HCEC 1CT (cell line): ENCODE results near the gene FBXO15.

Source experiments
- DNase-seq: peaks from one replicate; pipeline ENCODE4 v3.0.0-alpha.2; 2017

FBXO15 gene, protein sequence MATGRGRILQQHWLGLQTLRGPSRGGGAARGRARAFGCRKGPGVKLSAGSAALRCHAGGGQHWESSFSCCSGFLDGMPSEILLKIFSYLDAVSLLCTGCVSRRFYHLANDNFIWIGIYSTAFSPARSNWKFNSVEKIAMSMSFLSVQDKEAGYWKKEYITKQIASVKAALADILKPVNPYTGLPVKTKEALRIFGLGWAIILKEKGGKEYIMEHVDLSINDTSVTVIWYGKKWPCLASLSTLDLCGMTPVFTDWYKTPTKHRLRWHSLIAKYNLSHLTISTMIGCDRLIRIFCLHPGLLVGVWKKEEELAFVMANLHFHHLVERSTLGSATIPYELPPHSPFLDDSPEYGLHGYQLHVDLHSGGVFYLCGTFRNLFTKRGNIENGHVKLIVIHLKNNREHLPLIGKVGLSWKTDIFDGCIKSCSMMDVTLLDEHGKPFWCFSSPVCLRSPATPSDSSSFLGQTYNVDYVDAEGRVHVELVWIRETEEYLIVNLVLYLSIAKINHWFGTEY

DNA sequence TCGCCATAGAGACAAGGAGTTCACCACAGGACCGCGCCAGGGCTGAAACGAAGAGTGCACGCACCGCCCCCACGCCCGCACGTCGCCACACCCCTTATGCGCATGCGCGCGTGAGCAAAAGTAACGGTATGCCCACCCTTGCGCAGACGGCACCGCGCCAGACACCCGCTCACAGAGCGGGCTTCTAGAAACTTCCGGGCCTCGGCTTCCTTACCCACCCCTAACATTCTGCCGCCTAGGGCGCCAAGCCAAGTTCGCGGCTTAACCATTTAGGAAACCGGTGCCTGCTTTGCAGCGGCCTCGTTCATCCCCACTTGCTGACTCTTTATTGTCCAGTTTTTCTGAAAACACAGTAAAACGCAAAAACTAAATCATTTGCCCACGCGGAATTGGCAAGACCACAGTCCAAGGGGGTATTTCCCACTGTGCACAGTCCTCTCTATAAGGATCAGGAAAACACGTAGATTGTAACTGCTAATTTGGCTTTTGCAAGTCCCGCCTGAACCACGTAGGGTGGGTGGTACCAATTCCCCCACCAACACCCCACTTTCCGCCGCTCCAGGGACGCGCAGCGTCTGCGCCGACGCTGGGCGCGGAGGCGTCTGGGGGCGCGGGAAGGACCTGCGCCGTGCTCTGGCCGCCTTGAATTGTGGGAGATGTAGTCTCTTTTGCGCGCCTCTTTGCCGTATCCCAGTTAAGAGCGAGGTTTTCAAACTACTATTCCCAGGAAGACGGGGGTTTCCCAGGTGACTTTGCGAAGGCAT, at the start of gene FBXO15, which contains the start of gene TIMM21:
TSS of gene FBXO15 (minus strand) at position 56 of the 764 bp plus-strand sequence. CDS start at position 7, 49 bp downstream.
TSS of gene TIMM21 (plus strand) at position 745 of the 764 bp plus-strand sequence. CDS start 286 bp downstream, outside the sequence.
- peak; percentile 98 for DNase-seq

GRCh38 chr18:74196220-74197119, 48.8 kb upstream of the FBXO15 start:
- DNase-seq: peak; percentile 64

DNA sequence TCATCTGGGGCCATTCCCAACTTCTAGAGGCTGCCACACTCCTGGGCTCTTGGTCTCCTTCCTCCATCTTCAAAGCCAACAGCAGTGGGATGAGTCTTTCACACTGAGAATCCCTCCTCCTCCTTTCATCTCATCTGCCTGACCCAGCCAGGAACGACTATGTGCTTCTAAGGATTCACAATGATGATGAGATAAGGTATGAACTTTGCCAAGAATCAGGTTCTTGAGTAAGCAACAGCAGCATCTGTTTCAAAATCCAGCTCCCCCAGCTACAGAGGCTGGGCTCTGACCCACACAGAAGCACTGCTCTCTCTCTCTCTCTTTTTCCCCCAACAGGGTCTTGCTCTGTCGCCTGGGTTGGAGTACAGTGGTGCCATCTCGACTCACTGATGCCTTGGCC, 47.1 kb upstream of the FBXO15 start:
- DNase-seq: no peak

DNA sequence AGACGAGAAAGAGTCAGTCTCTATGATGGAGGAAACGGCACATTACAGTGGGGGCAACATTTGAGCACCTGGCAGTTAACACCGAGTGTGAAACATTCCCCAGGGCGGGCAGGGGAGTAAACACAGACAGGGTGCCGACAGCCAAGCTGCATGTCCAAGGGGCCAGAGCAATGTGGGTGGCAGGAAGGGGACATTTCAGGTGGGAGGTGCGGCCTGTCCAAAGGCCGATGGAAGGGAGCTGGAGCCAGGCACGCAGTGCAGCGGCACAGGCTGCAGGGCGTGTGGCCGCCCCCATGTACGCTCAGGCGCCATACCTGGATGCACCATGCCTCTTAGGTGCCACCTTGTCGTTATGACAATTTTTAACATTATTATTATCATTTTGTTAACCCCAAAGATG, 43.9 kb upstream of the FBXO15 start:
- no peak for DNase-seq

DNA sequence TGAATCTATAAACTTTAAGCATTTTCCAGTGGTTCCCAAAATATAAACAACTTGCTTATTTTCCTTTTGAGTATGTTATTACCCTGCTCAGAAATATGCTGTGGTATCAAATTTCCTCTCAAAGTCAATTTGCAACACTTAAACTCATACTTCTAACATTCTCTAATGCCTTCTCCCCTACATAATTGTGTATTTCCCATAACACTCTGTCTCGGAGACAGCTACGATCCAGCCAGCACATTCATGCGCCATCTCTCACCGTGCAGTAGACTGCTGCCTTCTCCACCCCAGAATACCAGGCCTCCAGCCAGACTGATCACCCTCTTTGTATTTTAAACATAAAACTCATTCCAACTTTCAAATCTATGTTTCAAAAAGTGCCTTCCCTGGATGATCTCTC, 42.5 kb upstream of the FBXO15 start:
- peak; percentile 56 for DNase-seq

GRCh38 chr18:74186661-74187060, 39.0 kb upstream of the FBXO15 start:
- DNase-seq: no peak

DNA sequence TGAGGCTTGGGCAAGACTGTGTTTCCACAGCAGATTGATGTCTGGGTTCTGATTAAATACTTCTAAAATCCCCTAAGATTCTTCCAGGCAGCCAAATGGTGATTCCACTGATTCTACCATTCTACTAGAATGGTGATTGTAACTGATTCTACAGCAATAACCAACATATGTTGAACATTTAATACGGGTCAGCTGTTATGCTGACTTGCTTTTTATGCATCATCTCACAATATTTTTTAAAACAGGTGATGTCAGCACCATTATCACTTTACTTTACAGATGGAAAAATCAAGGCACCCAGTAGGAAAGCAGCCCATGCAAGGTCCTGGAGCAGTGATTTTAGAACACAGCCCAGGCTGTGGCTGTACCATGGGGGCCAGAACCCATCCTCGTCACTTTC, 38.2 kb upstream of the FBXO15 start:
- DNase-seq: no peak

DNA sequence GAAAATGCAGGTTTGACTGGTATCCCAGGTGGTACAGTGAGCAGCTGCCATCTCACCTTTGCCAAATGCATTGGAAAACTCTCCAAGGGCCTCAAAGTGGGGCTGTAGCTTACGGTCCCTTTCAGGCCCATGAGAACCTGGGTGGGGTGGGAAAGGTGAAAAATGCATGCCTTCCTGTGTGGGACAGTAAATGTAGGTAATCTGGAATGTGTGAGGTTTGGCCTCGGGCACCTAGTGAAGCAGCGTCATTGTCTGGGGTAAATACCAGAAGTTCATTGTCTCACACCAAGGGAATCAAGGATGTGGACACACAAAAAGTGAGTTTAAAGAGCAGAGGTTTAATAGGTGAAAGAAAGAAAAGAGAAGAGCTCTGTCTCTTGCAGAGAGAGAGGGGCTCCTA, 37.2 kb upstream of the FBXO15 start:
- no peak for DNase-seq

- DNase-seq: no peak
Measured at GRCh38 chr18:74183130-74183529, 35.5 kb upstream of the FBXO15 start.

DNA sequence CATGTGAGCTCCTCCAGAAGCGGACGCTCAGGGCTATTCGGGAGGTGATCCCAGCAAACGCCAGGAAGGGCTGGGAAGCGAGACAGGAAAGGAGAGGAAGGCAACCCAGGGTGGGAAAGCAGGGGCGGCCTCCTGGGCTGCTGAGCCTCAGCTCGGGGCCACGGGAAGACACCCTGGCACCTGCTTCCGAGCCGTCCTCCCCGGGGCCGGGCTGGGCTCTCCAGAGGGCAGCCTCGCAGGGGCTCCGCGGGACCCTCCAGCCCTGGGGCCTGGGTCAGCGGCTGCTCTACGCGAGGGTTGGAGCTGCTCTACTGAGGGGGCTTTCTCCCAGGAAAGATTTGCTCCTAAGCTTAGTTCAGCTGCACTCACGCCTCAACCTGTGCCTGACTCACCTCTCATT, 34.7 kb upstream of the FBXO15 start:
- no peak for DNase-seq

DNA sequence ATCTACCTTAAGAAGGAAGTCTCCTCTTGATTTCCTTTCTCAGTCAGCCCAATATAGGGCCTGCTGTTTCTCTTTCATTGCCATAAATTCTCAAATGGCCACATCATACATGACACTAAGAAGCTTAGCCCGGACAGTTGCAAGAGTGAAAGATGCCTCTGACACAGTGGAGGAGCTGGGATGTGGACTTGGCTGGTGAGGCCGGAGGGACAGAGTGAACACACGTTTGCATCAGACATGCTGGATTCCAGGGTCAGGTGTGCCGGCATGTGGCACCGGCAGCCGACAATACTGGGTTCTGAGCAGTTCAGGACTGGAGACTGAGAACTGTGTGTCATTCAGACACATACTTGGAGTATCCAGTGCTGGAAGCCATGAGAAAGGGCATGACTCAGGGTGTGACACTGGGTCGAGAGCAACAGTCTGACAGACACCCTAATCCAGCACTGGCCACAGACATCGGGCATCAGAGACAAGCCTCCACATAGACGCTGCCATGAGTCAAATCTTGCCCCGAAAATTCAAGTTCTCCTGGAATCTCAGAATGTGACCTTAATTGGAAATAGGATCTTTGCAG, 32.1 kb upstream of the FBXO15 start:
- no peak for DNase-seq

DNA sequence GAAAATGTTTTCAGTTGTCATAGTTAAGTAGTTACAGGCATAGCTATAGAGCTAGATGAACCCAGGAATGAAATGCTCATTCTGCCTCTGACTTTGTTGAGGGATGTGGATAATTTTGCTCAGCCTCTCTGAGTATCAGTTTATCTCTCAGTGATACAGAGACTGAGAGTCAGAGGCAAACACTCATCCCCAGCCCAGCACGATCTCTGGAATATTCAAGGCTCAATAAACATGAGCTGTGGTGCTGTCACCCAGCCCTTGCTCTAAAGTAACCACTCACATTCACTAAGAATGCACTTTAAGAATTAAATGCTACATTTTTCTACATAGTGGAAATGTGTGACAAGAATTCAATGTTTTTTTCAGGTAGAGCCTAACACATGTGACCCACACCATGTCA, 31.2 kb upstream of the FBXO15 start:
- DNase-seq: no peak

DNA sequence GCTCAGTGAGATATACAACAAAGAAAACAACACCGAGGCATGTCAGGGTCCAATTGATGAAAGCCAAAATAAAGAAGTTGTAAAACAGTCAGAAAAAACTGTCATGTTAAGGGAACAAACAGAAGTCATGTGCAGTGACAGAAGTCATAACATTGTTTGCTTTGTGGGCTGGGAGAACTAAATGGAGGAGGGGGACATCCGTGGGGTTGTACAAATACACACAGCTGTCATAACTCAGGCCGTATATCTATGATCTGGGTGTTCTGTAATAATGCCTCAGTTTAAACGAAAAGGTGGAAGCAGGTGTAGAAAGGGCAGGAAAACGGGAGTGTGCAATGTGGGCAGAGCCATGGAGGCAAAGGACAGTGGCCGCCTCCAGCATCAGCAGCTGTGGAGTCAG, 28.0 kb upstream of the FBXO15 start:
- DNase-seq: no peak

DNA sequence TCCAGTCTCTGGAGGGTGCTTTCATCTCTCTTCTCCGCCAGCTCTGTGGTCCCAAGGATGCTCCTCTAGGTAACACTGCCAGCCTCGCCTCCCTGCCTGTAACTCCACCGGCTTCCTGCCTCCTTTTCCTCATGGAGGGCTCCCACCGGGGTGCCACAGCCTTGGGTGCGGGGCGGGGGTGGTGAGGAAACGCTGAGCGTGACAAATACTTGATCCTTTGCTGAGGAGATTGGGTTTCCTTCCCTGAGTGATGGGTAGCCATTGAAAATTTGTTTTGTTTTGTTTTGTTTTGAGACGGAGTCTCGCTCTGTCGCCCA, 25.8 kb upstream of the FBXO15 start:
- DNase-seq: no peak

DNA sequence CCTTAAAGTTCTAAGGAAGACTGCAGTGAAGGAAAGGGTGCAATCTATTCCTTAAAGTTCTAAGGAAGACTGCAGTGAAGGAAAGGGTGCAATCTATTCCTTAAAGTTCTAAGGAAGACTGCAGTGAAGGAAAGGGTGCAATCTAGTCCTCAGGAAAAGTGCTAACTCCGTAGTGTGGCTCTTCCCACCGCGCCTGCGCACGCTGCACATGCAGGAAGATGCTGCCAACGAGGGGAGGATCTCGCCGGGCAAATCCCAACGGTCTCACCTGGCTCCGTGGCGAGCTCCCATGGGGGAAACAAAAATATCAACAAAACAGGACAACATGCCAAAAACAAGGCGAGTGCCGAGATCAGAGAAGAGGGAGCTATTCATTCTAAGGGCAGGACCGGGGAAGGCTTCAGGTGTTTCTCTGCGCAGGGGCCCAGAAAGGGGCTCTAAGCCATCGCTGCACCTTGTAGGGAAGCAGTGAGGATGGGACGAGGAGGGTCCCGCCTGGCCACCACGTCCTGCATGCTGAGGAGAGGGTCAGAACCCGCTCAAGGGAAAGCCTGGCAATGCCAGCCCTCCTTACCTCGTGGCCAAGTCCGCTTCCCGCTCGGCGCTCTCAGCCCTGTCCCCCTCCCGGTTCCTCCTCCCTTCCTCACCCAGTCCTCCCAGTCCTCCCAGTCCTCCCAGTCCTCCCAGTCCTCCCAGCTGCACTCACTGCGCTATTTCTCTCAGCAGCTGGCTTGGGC, 25.2 kb upstream of the FBXO15 start:
- no peak for DNase-seq

GRCh38 chr18:74171910-74172606, 24.4 kb upstream of the FBXO15 start:
- DNase-seq: no peak

GRCh38 chr18:74166386-74166785, 18.8 kb upstream of the FBXO15 start:
- DNase-seq: no peak

DNA sequence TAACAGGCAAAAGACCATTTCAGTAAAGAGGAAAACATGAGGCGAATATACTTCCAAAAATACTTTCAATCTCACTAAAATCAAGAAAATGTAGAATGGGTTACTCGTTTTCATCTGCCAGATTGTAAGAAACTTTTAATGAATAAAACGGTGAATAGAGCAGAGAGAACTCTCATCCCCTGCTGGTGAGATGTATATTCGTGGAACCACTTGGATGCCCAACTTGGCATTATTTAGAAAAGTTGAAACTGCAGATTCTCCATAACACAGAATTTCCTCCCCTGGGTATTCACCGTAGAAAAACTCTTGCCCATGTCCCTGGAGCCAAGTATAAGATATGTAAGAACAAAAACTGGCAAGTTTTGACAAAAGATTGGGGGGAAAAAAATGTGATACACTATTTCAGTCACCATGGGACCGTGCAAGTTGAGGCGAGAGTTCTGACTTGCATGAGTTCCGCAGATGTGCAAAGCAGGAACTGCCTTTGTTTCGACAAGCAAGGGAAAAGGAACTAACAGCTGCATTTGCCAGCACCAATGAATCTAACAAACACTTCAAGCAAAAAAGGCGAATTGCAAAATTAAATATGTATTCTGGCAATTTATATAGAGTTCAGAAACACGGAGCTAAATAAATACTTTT, 15.5 kb upstream of the FBXO15 start:
- DNase-seq: no peak

DNA sequence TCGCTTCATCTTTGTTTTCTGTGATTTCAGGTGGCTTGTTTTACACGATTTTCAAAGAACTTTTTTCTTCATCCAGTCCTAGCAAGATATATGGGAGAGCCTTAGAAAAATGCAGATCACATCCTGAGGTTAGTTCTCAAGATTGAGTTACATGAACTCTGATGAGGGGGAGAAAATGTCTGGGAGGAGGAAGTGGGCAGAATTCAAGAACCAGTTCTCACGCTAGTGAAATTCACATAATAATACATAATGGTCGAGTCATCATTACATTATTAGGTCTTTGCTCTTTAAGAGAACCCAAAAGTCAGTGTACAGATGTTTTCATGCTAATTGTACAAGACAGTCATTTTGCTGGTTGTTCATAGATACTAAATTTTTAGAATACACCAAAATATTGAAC, 7.6 kb upstream of the FBXO15 start:
- no peak for DNase-seq

DNA sequence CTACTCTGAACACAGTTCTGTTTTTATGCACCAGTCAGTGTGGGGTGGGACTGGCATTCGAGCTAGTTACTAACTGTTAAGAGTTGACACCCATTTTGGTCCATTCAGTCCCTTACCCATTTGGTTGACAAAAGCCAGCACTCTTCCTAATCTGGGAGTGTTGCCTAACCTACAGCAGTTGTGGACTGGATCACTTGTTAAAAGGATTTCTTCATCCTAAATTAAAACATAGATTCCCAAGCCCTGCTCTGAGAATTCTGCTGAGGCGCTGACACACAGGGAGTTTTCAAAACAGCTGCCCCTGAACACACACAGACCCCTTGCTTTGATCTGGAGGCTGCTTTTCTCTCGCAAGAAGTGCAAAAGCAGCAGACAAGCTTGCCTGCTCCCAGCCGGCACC, 7.1 kb upstream of the FBXO15 start:
- no peak for DNase-seq

DNA sequence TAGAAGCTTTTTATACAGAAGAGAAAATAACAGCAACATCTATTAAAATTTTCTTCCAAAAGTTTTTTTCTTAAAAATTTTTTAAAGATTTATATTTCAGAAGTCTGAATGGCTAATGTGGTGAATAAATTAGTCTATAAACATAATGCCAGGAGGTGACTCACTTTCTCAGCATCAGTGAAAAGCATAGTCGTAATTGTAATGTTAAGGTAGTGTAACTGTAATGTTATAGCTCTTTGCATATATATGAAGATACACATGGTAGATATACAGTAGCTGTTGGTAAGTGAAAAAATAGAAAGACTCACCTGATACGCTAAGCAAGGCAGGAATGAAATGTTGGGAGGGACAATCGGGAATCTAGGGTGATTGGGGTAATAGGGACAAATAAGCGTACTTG, 6.2 kb upstream of the FBXO15 start:
- DNase-seq: no peak
